T-helper 1 cell (primary cell): ENCODE data around the gene UPF3A.

Source experiments
- DNase-seq, 5 donors: peaks; one replicate each; pipeline ENCODE4 v3.0.0-alpha.2; 2012 to 2020

UPF3A gene

GRCh38 chr13:114264886-114265611 is 16.4 kb upstream of the UPF3A start:
- DNase-seq = no peak

GRCh38 chr13:114266241-114266640 is 15.2 kb upstream of the UPF3A start:
- DNase-seq = no peak

- peak in 1 of 5 donors; percentile 26 for DNase-seq
Measured at GRCh38 chr13:114268344-114269280, 12.8 kb upstream of the UPF3A start.

GRCh38 chr13:114269281-114269770 is 12.1 kb upstream of the UPF3A start:
- DNase-seq = no peak

- no peak for DNase-seq
Measured at GRCh38 chr13:114272977-114273376, 8.4 kb upstream of the UPF3A start.

GRCh38 chr13:114275304-114275703 is 6.1 kb upstream of the UPF3A start:
- no peak for DNase-seq

- no peak for DNase-seq
Measured at GRCh38 chr13:114279146-114279545, 2.3 kb upstream of the UPF3A start.

- DNase-seq = no peak
Measured at GRCh38 chr13:114279758-114280355, 1.5 kb upstream of the UPF3A start.

GRCh38 chr13:114282041-114282670 is 755 bp downstream of the UPF3A start:
- DNase-seq = peak in 3 of 5 donors; percentile 24 to 84 (median 67)

GRCh38 chr13:114283576-114283975 is 2.2 kb downstream of the UPF3A start:
- no peak for DNase-seq

- no peak for DNase-seq
Measured at GRCh38 chr13:114284680-114285079, 3.3 kb downstream of the UPF3A start.

GRCh38 chr13:114285166-114285808 is 3.9 kb downstream of the UPF3A start:
- DNase-seq = no peak

GRCh38 chr13:114286808-114287207 is 5.4 kb downstream of the UPF3A start:
- DNase-seq = no peak

- no peak for DNase-seq
Measured at GRCh38 chr13:114288157-114288591, 6.8 kb downstream of the UPF3A start.

GRCh38 chr13:114296448-114296847 is 15.0 kb downstream of the UPF3A start:
- no peak for DNase-seq

- DNase-seq = no peak
Measured at GRCh38 chr13:114296902-114297301, 15.5 kb downstream of the UPF3A start.

GRCh38 chr13:114298866-114299265 is 17.5 kb downstream of the UPF3A start:
- DNase-seq = no peak

- no peak for DNase-seq
Measured at GRCh38 chr13:114299604-114300305, 18.4 kb downstream of the UPF3A start.

- DNase-seq = no peak
Measured at GRCh38 chr13:114303700-114304327, 22.4 kb downstream of the UPF3A start.

GRCh38 chr13:114304346-114305034 is 23.1 kb downstream of the UPF3A start:
- DNase-seq = no peak
